ENCODE results near the gene KCNJ5.
A peak's percentile ranks its signal among the peaks of the same experiment; 100 is the strongest.

Gene KCNJ5

GRCh38 chr11:128890543-128891368, at the start of gene KCNJ5:
Gene KCNJ5, plus strand, starts transcription at chr11:128891356. Its CDS starts 19,918 bp downstream, at chr11:128911274.
- peak in 37 of 42 donors; percentile 16 to 73 (median 43) for DNase-seq
- intact Hi-C loops (cut with DNase I): no loop called here

- intact Hi-C loops (cut with DNase I): no loop called here
- no peak for DNase-seq
These were observed 49.6 kb upstream of the KCNJ5 start for GRCh38 chr11:128841461-128842072.

- intact Hi-C loops (cut with DNase I): no loop called here
- no peak for DNase-seq
These were observed 47.9 kb upstream of the KCNJ5 start for GRCh38 chr11:128843198-128843785.

GRCh38 chr11:128845334-128845780, 45.8 kb upstream of the KCNJ5 start:
- intact Hi-C loops (cut with DNase I): no loop called here
- no peak for DNase-seq

- no peak for DNase-seq
- intact Hi-C loops (cut with DNase I): no loop called here
These were observed 44.2 kb upstream of the KCNJ5 start for GRCh38 chr11:128846985-128847384.

GRCh38 chr11:128848815-128849455, 42.2 kb upstream of the KCNJ5 start:
- peak in 32 of 42 donors; percentile 9 to 64 (median 36) for DNase-seq

GRCh38 chr11:128852327-128853023, 38.7 kb upstream of the KCNJ5 start:
- no peak for DNase-seq
- intact Hi-C loops (cut with DNase I): no loop called here

More at GRCh38 chr11:128848815-128849455, 42.2 kb upstream of the KCNJ5 start:
- intact Hi-C loops (cut with DNase I): no loop called here

GRCh38 chr11:128853559-128853958, 37.6 kb upstream of the KCNJ5 start:
- DNase-seq: no peak
- intact Hi-C loops (cut with DNase I): no loop called here

- intact Hi-C loops (cut with DNase I): no loop called here
- DNase-seq: no peak
These were observed 36.3 kb upstream of the KCNJ5 start for GRCh38 chr11:128854841-128855240.

- intact Hi-C loops (cut with DNase I): no loop called here
- DNase-seq: no peak
These were observed 34.9 kb upstream of the KCNJ5 start for GRCh38 chr11:128856241-128856640.

- no peak for DNase-seq
- intact Hi-C loops (cut with DNase I): no loop called here
These were observed 33.8 kb upstream of the KCNJ5 start for GRCh38 chr11:128857341-128857740.

GRCh38 chr11:128859563-128860441, 31.4 kb upstream of the KCNJ5 start:
- peak in 40 of 42 donors; percentile 8 to 81 (median 44) for DNase-seq

GRCh38 chr11:128860571-128861361, 30.4 kb upstream of the KCNJ5 start:
- DNase-seq: no peak
- intact Hi-C loops (cut with DNase I): no loop called here

More at GRCh38 chr11:128859563-128860441, 31.4 kb upstream of the KCNJ5 start:
- intact Hi-C loops (cut with DNase I): no loop called here

- intact Hi-C loops (cut with DNase I): no loop called here
- DNase-seq: no peak
These were observed 28.8 kb upstream of the KCNJ5 start for GRCh38 chr11:128862406-128862805.

GRCh38 chr11:128862908-128863660, 28.1 kb upstream of the KCNJ5 start:
- intact Hi-C loops (cut with DNase I): no loop called here
- DNase-seq: no peak

GRCh38 chr11:128865490-128865889, 25.7 kb upstream of the KCNJ5 start:
- intact Hi-C loops (cut with DNase I): no loop called here
- DNase-seq: no peak
